HG03095 (cell line): ENCODE results near the gene PGRMC1.
A peak's percentile ranks its signal among the peaks of the same experiment; 100 is the strongest.
"Not testable (repeated sequence)": the region's sequence is repeated elsewhere in the genome, so short reads cannot be mapped to it uniquely, and the experiment has no call there.

Experiments used
- ATAC-seq: cut with Tn5 transposase; IDR thresholded peaks from one replicate; pipeline ENCODE4 v1.9.1; 2021; ENCODE audit warnings: moderate library complexity; ENCODE audit not compliant: unreplicated experiment

Gene PGRMC1

GRCh38 chrX:119231936-119232445 lies 4.1 kb upstream of the PGRMC1 start:
- ATAC-seq: no peak

GRCh38 chrX:119235051-119235511 lies 1.0 kb upstream of the PGRMC1 start:
- no peak for ATAC-seq

GRCh38 chrX:119236623-119237561 lies 807 bp downstream of the PGRMC1 start:
- peak; percentile 14 for ATAC-seq

- no peak for ATAC-seq
Observed at GRCh38 chrX:119237562-119237942, 1.5 kb downstream of the PGRMC1 start.

- ATAC-seq: no peak
Observed at GRCh38 chrX:119238557-119238956, 2.5 kb downstream of the PGRMC1 start.

- ATAC-seq: no peak
Observed at GRCh38 chrX:119240356-119240755, 4.3 kb downstream of the PGRMC1 start.

GRCh38 chrX:119247702-119248101 lies 11.6 kb downstream of the PGRMC1 start:
- no peak for ATAC-seq

GRCh38 chrX:119249891-119250290 lies 13.8 kb downstream of the PGRMC1 start:
- ATAC-seq: no peak

GRCh38 chrX:119251386-119251785 lies 15.3 kb downstream of the PGRMC1 start:
- no peak for ATAC-seq

GRCh38 chrX:119252716-119253115 lies 16.6 kb downstream of the PGRMC1 start:
- ATAC-seq: no peak

GRCh38 chrX:119266364-119266995 lies 30.4 kb downstream of the PGRMC1 start:
- no peak for ATAC-seq

GRCh38 chrX:119267115-119267514 lies 31.0 kb downstream of the PGRMC1 start:
- not testable (repeated sequence) for ATAC-seq

GRCh38 chrX:119272882-119273419 lies 36.9 kb downstream of the PGRMC1 start:
- ATAC-seq: no peak

- no peak for ATAC-seq
Observed at GRCh38 chrX:119273420-119274192, 37.5 kb downstream of the PGRMC1 start.

GRCh38 chrX:119282347-119282746 lies 46.3 kb downstream of the PGRMC1 start:
- ATAC-seq: not testable (repeated sequence)

GRCh38 chrX:119288890-119289393 lies 52.9 kb downstream of the PGRMC1 start:
- ATAC-seq: no peak

- ATAC-seq: no peak
Observed at GRCh38 chrX:119290476-119290875, 54.4 kb downstream of the PGRMC1 start.

- ATAC-seq: not testable (repeated sequence)
Observed at GRCh38 chrX:119291246-119291645, 55.2 kb downstream of the PGRMC1 start.

- ATAC-seq: no peak
Observed at GRCh38 chrX:119292445-119292844, 56.4 kb downstream of the PGRMC1 start.
